C4-2B (cell line): Measurements from ENCODE around the gene LRRC59.
"Not testable (repeated sequence)": the region's sequence is repeated elsewhere in the genome, so short reads cannot be mapped to it uniquely, and the experiment has no call there.

Source experiments
- CTCF ChIP-seq: fragments of 450-650 bp; conservative IDR thresholded peaks from 2 replicates; pipeline ENCODE4 v1.5.1; 2017; ENCODE audit warnings: mild to moderate bottlenecking
- ZFX ChIP-seq: fragments of 450-650 bp; IDR thresholded peaks from 2 replicates; pipeline ENCODE4 v1.6.1; 2017

- TF ChIP-seq CTCF, ZFX: not testable (repeated sequence)
Observed at GRCh38 chr17:50419577-50419976, 22.3 kb upstream of the LRRC59 start.
